Cortex of kidney (tissue), 1 donor: ENCODE measurements around the gene DPYSL5.

ENCODE experiments used
- DNase-seq: peaks from one replicate; lab custom pipeline; 2025; lab: John Stamatoyannopoulos, UW

Gene DPYSL5

GRCh38 chr2:26969077-26969844 is 121.3 kb downstream of the DPYSL5 start:
- no peak for DNase-seq

- DNase-seq: no peak
Measured at GRCh38 chr2:26970244-26970927, 122.5 kb downstream of the DPYSL5 start, which contains the start of gene MAPRE3. TSS of gene MAPRE3 (plus strand) at chr2:26970637. CDS start at chr2:27022219, 51,582 bp downstream.

GRCh38 chr2:26970928-26971627 is 123.1 kb downstream of the DPYSL5 start:
- DNase-seq: no peak

- DNase-seq: no peak
Measured at GRCh38 chr2:26971911-26972786, 124.2 kb downstream of the DPYSL5 start.

- DNase-seq: no peak
Measured at GRCh38 chr2:26974352-26974751, 126.4 kb downstream of the DPYSL5 start.

- DNase-seq: no peak
Measured at GRCh38 chr2:26975102-26975501, 127.2 kb downstream of the DPYSL5 start.

GRCh38 chr2:26975656-26976055 is 127.7 kb downstream of the DPYSL5 start:
- DNase-seq: no peak

GRCh38 chr2:26976237-26976636 is 128.3 kb downstream of the DPYSL5 start:
- DNase-seq: no peak

GRCh38 chr2:26977012-26977411 is 129.1 kb downstream of the DPYSL5 start:
- DNase-seq: no peak

- no peak for DNase-seq
Measured at GRCh38 chr2:26978061-26978596, 130.2 kb downstream of the DPYSL5 start.

- no peak for DNase-seq
Measured at GRCh38 chr2:26979741-26980140, 131.8 kb downstream of the DPYSL5 start.

GRCh38 chr2:26980971-26981370 is 133.0 kb downstream of the DPYSL5 start:
- no peak for DNase-seq

- no peak for DNase-seq
Measured at GRCh38 chr2:26982102-26982742, 134.3 kb downstream of the DPYSL5 start.

- DNase-seq: no peak
Measured at GRCh38 chr2:26983746-26984145, 135.8 kb downstream of the DPYSL5 start.

- no peak for DNase-seq
Measured at GRCh38 chr2:26985807-26986206, 137.9 kb downstream of the DPYSL5 start.

- DNase-seq: no peak
Measured at GRCh38 chr2:26986576-26986975, 138.6 kb downstream of the DPYSL5 start.

- DNase-seq: no peak
Measured at GRCh38 chr2:26988058-26988860, 140.3 kb downstream of the DPYSL5 start.

GRCh38 chr2:26989156-26989555 is 141.2 kb downstream of the DPYSL5 start:
- DNase-seq: no peak

- no peak for DNase-seq
Measured at GRCh38 chr2:26991717-26992116, 143.8 kb downstream of the DPYSL5 start.

GRCh38 chr2:26993768-26994167 is 145.8 kb downstream of the DPYSL5 start:
- no peak for DNase-seq
